Liver (tissue), 9 donors: ENCODE measurements around the gene FAM32A. TPM values are rescaled to one million over a fixed set of nuclear protein-coding genes. Genes with fewer than 3 reads are reported as not detected.

ENCODE experiments used
- DNase-seq: peaks from one replicate; pipeline ENCODE4 v3.0.0-alpha.2; 2017; ENCODE audit warnings: low spot score
- H3K27ac ChIP-seq, 2 donors: one replicate each; pipeline ENCODE4 v1.7.0; 2013; ENCODE audit warnings: inconsistent platforms in 2 of 2, low read length in 2 of 2, control low read depth in 1 of 2, low read depth in 1 of 2, mild to moderate bottlenecking in 1 of 2
- H3K27me3 ChIP-seq, 4 donors: one replicate each; pipeline versions ENCODE4 v1.6.1 to v1.7.0; 2013; ENCODE audit warnings: low read length in 3 of 4, inconsistent platforms in 1 of 4, mild to moderate bottlenecking in 1 of 4, moderate library complexity in 1 of 4; ENCODE audit not compliant: control insufficient read depth in 4 of 4, insufficient read depth in 4 of 4
- H3K36me3 ChIP-seq, 4 donors: one replicate each; pipeline versions ENCODE4 v1.6.1 to v1.7.0; 2013; ENCODE audit warnings: low read length in 3 of 4, mild to moderate bottlenecking in 3 of 4, low read depth in 1 of 4, moderate library complexity in 1 of 4; ENCODE audit not compliant: control insufficient read depth in 4 of 4, insufficient read depth in 3 of 4
- H3K4me1 ChIP-seq, 4 donors: one replicate each; pipeline versions ENCODE4 v1.6.1 to v1.7.0; 2013; ENCODE audit warnings: low read length in 3 of 4, mild to moderate bottlenecking in 3 of 4, moderate library complexity in 1 of 4; ENCODE audit not compliant: control insufficient read depth in 4 of 4, insufficient read depth in 4 of 4
- H3K4me3 ChIP-seq, 3 donors: one replicate each; pipeline versions ENCODE4 v1.6.1 to v1.7.0; 2013; ENCODE audit warnings: low read length in 3 of 3, control low read depth in 1 of 3, low read depth in 1 of 3, mild to moderate bottlenecking in 1 of 3
- H3K9ac ChIP-seq, 2 donors: one replicate each; pipeline ENCODE4 v1.7.0; 2013; ENCODE audit warnings: low read length in 2 of 2, mild to moderate bottlenecking in 2 of 2, moderate library complexity in 2 of 2, control low read depth in 1 of 2, low read depth in 1 of 2
- H3K9me3 ChIP-seq, 4 donors: one replicate each; pipeline versions ENCODE4 v1.6.1 to v1.7.0; 2013; ENCODE audit warnings: low read length in 3 of 4; ENCODE audit not compliant: control insufficient read depth in 4 of 4
- ATF3 ChIP-seq: IDR thresholded peaks from 2 replicates; pipeline ENCODE4 v1.6.1; 2016; ENCODE audit warnings: antibody characterized with exemption
- CTCF ChIP-seq: fragments of 150-350 bp; IDR thresholded peaks from 2 replicates; pipeline ENCODE4 v1.5.1; 2017; ENCODE audit warnings: improper control_type of control experiment, low read depth, low read length; ENCODE audit not compliant: missing input control
- EGR1 ChIP-seq, 2 donors: IDR thresholded peaks; 2 replicates each; pipeline ENCODE4 v1.6.1; 2016 to 2018; ENCODE audit warnings: antibody characterized with exemption in 2 of 2, low read depth in 2 of 2
- FOXA2 ChIP-seq: IDR thresholded peaks from 2 replicates; pipeline ENCODE4 v1.6.1; 2016; ENCODE audit warnings: antibody characterized with exemption
- GABPA ChIP-seq, 2 donors: IDR thresholded peaks in 1 of 2; conservative IDR thresholded peaks in 1 of 2; 2 replicates each; pipeline ENCODE4 v1.6.1; 2016; ENCODE audit warnings: antibody characterized with exemption in 2 of 2, mild to moderate bottlenecking in 1 of 2, moderate library complexity in 1 of 2
- HNF4A ChIP-seq, 2 donors: conservative IDR thresholded peaks; 2 replicates each; pipeline ENCODE4 v1.6.1; 2016; ENCODE audit warnings: antibody characterized with exemption in 2 of 2, mild to moderate bottlenecking in 2 of 2
- JUND ChIP-seq, 2 donors: IDR thresholded peaks; 2 replicates each; pipeline ENCODE4 v1.6.1; 2016; ENCODE audit warnings: antibody characterized with exemption in 2 of 2
- NR2F2 ChIP-seq: IDR thresholded peaks from 2 replicates; pipeline ENCODE4 v1.6.1; 2016; ENCODE audit warnings: antibody characterized with exemption
- RAD21 ChIP-seq, 2 donors: IDR thresholded peaks; 2 replicates each; pipeline ENCODE4 v1.6.1; 2016; ENCODE audit warnings: antibody characterized with exemption in 2 of 2, mild to moderate bottlenecking in 2 of 2
- SP1 ChIP-seq: IDR thresholded peaks from 2 replicates; pipeline ENCODE4 v1.6.1; 2018; ENCODE audit warnings: antibody characterized with exemption, mild to moderate bottlenecking
- TAF1 ChIP-seq: conservative IDR thresholded peaks from 2 replicates; pipeline ENCODE4 v1.6.1; 2016; ENCODE audit warnings: antibody characterized with exemption, mild to moderate bottlenecking
- YY1 ChIP-seq: IDR thresholded peaks from 2 replicates; pipeline ENCODE4 v1.6.1; 2016; ENCODE audit warnings: antibody characterized with exemption, mild to moderate bottlenecking
- ZBTB33 ChIP-seq: IDR thresholded peaks from 2 replicates; pipeline ENCODE4 v1.6.1; 2016; ENCODE audit warnings: antibody characterized with exemption
- WGBS: extraction: QIAGEN DNeasy Blood & Tissue Kit; methylation state at CpG from one replicate; pipeline ENCODE4 v1.1.7; 2013; 5-methylcytosine and 5-hydroxymethylcytosine counted together
- polyA plus RNA-seq, 2 donors: library from polyadenylated mRNA; stranded (reverse) in 1 of 2; unstranded in 1 of 2; fragments of 200-250 nt in 1 of 2; fragments of >200 nt in 1 of 2; fragmentation: Nextera tagmentation in 1 of 2; extraction: Ambion mirVana in 1 of 2; gene quantifications; one replicate each; pipeline versions ENCODE4 v1.2.1 to v1.2.3, GENCODE V29; 2013 to 2015
- total RNA-seq, 2 donors: library from RNA; depleted of rRNA; stranded (reverse); fragments of >200 nt; gene quantifications; one replicate each; pipeline ENCODE4 v1.2.3, GENCODE V29; 2014
- donor health status: healthy.
- donor health status: healthy.
- donor health status: healthy.
- donor health status: healthy.
- donor health status: healthy.

Gene FAM32A
- total and polyA plus RNA-seq, 4 donors = 46.2 to 60.2 (median 52.4) TPM

GRCh38 chr19:16188521-16188920 lies 3.3 kb downstream of the FAM32A start:
- Histone ChIP-seq H3K9me3 (no peaks in the 10 kb centered on the region), H3K36me3 (peaks cover 10 to 35% (median 20%) of the 10 kb centered on the region in 4 donors), H3K4me3 (no peak overlapping the region), H3K4me1 (peaks cover 8 to 23% (median 16%) of the 10 kb centered on the region in 4 donors), H3K27me3 (no peaks in the 10 kb centered on the region), H3K9ac (no peak overlapping the region), H3K27ac (no peak overlapping the region)
- 98% methylated on average over 3 of the region's 3 CpGs for WGBS
- TF ChIP-seq EGR1 (IDR thresholded peaks at IDR 0.05; ENCODE audit: low read depth in 2 of 2) (no peak), JUND (IDR thresholded peaks at IDR 0.05) (no peak), RAD21 (IDR thresholded peaks at IDR 0.05) (no peak), SP1 (no peak), FOXA2 (no peak)
- no peak for DNase-seq

GRCh38 chr19:16190198-16190597 lies 5.0 kb downstream of the FAM32A start:
- TF ChIP-seq JUND (IDR thresholded peaks at IDR 0.05) (no peak), NR2F2 (no peak)
- DNase-seq = no peak
- Histone ChIP-seq H3K27ac (no peak overlapping the region), H3K4me1 (peaks cover 7 to 12% (median 12%) of the 10 kb centered on the region in 4 donors), H3K36me3 (peaks cover 10 to 35% (median 20%) of the 10 kb centered on the region in 4 donors), H3K27me3 (no peaks in the 10 kb centered on the region), H3K4me3 (no peak overlapping the region), H3K9ac (no peak overlapping the region), H3K9me3 (no peaks in the 10 kb centered on the region)
- 74% methylated on average over 6 of the region's 6 CpGs for WGBS

- no peak for TF ChIP-seq TAF1
- TF ChIP-seq NR2F2 = no peak
- TF ChIP-seq CTCF = no peak
- TF ChIP-seq ATF3 = no peak
- no peak for TF ChIP-seq HNF4A (conservative IDR thresholded peaks at IDR 0.05)
- TF ChIP-seq EGR1 (IDR thresholded peaks at IDR 0.05; ENCODE audit: low read depth in 2 of 2) = no peak
- no peak for TF ChIP-seq JUND (IDR thresholded peaks at IDR 0.05)
- TF ChIP-seq GABPA (IDR thresholded peaks at IDR 0.05 in 1 of 2, conservative IDR thresholded peaks at IDR 0.05 in 1 of 2) = no peak
- TF ChIP-seq YY1 = no peak
- no peak for TF ChIP-seq ZBTB33
- no peak for DNase-seq
- Histone ChIP-seq H3K4me1 (peaks cover 7 to 12% (median 11%) of the 10 kb centered on the region in 4 donors), H3K36me3 (peaks cover 10 to 35% (median 20%) of the 10 kb centered on the region in 4 donors), H3K9me3 (no peaks in the 10 kb centered on the region), H3K27me3 (no peaks in the 10 kb centered on the region), H3K27ac (no peak overlapping the region), H3K9ac (no peak overlapping the region), H3K4me3 (no peak overlapping the region)
- 94% methylated on average over 10 of the region's 10 CpGs for WGBS
These were observed 5.5 kb downstream of the FAM32A start for GRCh38 chr19:16190736-16191135.
